Adrenal gland (tissue), 12 donors: ENCODE results near the gene TSPO. TPM values are rescaled to one million over a fixed set of nuclear protein-coding genes. Genes with fewer than 3 reads are reported as not detected.

Source experiments
- DNase-seq, 7 donors: peaks; one replicate each; pipeline ENCODE4 v3.0.0-alpha.2; 2019 to 2020
- H3K27ac ChIP-seq, 5 donors: fragments of 200-600 bp; sonication (generic) in 4 of 5; 1 replicate in 3 of 5; 2 replicates in 2 of 5; pipeline versions ENCODE4 v1.5.1 to v1.8.0; 2016 to 2020; ENCODE audit warnings: mild to moderate bottlenecking in 1 of 5
- H3K27me3 ChIP-seq: fragments of 200-600 bp; 2 replicates; pipeline ENCODE4 v1.8.0; 2021
- H3K36me3 ChIP-seq, 2 donors: fragments of 200-600 bp; replicated peaks in 1 of 2; 1 replicate in 1 of 2; 2 replicates in 1 of 2; pipeline versions ENCODE4 v1.5.1 to v1.8.0; 2018 to 2022
- H3K4me1 ChIP-seq, 2 donors: fragments of 200-600 bp; replicated peaks in 1 of 2; 1 replicate in 1 of 2; 2 replicates in 1 of 2; pipeline versions ENCODE4 v1.5.1 to v1.8.0; 2018 to 2021
- H3K4me3 ChIP-seq, 4 donors: fragments of 200-600 bp; sonication (generic) in 3 of 4; one replicate each; pipeline ENCODE4 v1.5.1; 2016 to 2018
- H3K9me3 ChIP-seq, 3 donors: fragments of 200-600 bp; sonication (generic) in 1 of 3; replicated peaks in 1 of 3; 1 replicate in 2 of 3; 2 replicates in 1 of 3; pipeline versions ENCODE4 v1.5.1 to v1.8.0; 2016 to 2021
- CTCF ChIP-seq, 6 experiments: fragments of 450-650 bp in 4 of 6; fragments of 200-600 bp in 2 of 6; sonication (generic) in 1 of 6; IDR thresholded peaks; 1 replicate in 5 of 6; 2 replicates in 1 of 6; pipeline versions ENCODE4 v1.5.1 to v1.8.0; 2016 to 2021; ENCODE audit warnings: antibody characterized with exemption in 6 of 6, mild to moderate bottlenecking in 2 of 6, moderate library complexity in 1 of 6
- POLR2A ChIP-seq, 2 donors: fragments of 450-650 bp; IDR thresholded peaks; one replicate each; pipeline ENCODE4 v1.6.1; 2017; ENCODE audit warnings: antibody characterized with exemption in 2 of 2, mild to moderate bottlenecking in 2 of 2, moderate library complexity in 1 of 2
- WGBS, 4 donors: extraction: QIAGEN DNeasy Blood & Tissue Kit in 2 of 4; methylation state at CpG; one replicate each; pipeline versions ENCODE4 v1.1.5 to v1.1.7; 2013 to 2017; 5-methylcytosine and 5-hydroxymethylcytosine counted together
- intact Hi-C, 2 donors: fragments of 100-400 bp; cut with DNase I; formaldehyde crosslinking; loops; one replicate each; pipeline versions ENCODE4 v1.14.1 to v1.15.0; 2022 to 2023
- polyA plus RNA-seq, 3 donors: library from polyadenylated mRNA; stranded (reverse); fragments of 200-250 nt in 2 of 3; fragments of 350-450 nt in 1 of 3; fragmentation: Illumina TruSeq in 1 of 3; extraction: RNeasy Lipid Tissue Mini Kit (QIAGEN cat#74804) in 1 of 3; gene quantifications; one replicate each; pipeline ENCODE4 v1.2.3, GENCODE V29; 2013 to 2014
- total RNA-seq, 9 donors: library from RNA; depleted of rRNA in 4 of 9; stranded (reverse); fragments of >200 nt in 4 of 9; fragments of 120-200 nt in 1 of 9; fragmentation: NEBNext Ultra II Directional in 1 of 9; extraction: Animal tissue kit (Norgen Biotek cat#: 25700) in 1 of 9; gene quantifications; one replicate each; pipeline versions ENCODE4 v1.1.0 to v1.2.4, GENCODE V29; 2013 to 2023
- donor health status: healthy with polysubstance abuse.
- donor health status: Bipolar disorder and iron deficiency.
- donor health status: DM: yes; HTN: yes; CAD: no.
- donor health status: DM: no; HTN: no; CAD: no.
- donor health status: DM: no; HTN: no; CAD: no.
- donor health status: DM: yes; HTN: yes; CAD: no.

TSPO gene
- total and polyA plus RNA-seq, 12 donors, result 7.8 to 881 (median 229) TPM

- no peak overlapping the region for H3K4me3 ChIP-seq
These were observed 23.2 kb upstream of the TSPO start for GRCh38 chr22:43128116-43128515.

GRCh38 chr22:43128928-43129424, 22.4 kb upstream of the TSPO start:
- no peaks in the 10 kb centered on the region for H3K27me3 ChIP-seq
- 69 to 77% (median 74%) methylated on average over 12 to 20 of the region's 20 CpGs for WGBS, 4 donors
- no peak overlapping the region for H3K4me3 ChIP-seq
- no peak for TF ChIP-seq CTCF (IDR thresholded peaks at IDR 0.05)
- no peak for TF ChIP-seq POLR2A (IDR thresholded peaks at IDR 0.05)
- intact Hi-C loops, result no loop called here
- H3K36me3 ChIP-seq, result peaks cover 0 to 12% of the 10 kb centered on the region in 2 donors
- no peak for DNase-seq
- no peak overlapping the region for H3K27ac ChIP-seq
- no peaks in the 10 kb centered on the region for H3K4me1 ChIP-seq
- no peaks in the 10 kb centered on the region for H3K9me3 ChIP-seq

More at GRCh38 chr22:43128116-43128515, 23.2 kb upstream of the TSPO start:
- intact Hi-C loops, result no loop called here
- DNase-seq, result no peak
- Histone ChIP-seq H3K4me1 (no peaks in the 10 kb centered on the region), H3K36me3 (peaks cover 0 to 7% of the 10 kb centered on the region in 2 donors), H3K27ac (no peak overlapping the region), H3K27me3 (no peaks in the 10 kb centered on the region), H3K9me3 (no peaks in the 10 kb centered on the region)
- 61 to 86% (median 73%) methylated on average over 8 to 13 of the region's 13 CpGs for WGBS, 4 donors
- no peak for TF ChIP-seq POLR2A (IDR thresholded peaks at IDR 0.05)
- no peak for TF ChIP-seq CTCF (IDR thresholded peaks at IDR 0.05)

- intact Hi-C loops, result no loop called here
- TF ChIP-seq POLR2A (IDR thresholded peaks at IDR 0.05) (no peak), CTCF (IDR thresholded peaks at IDR 0.05) (no peak)
- no peak overlapping the region for H3K4me3 ChIP-seq
- 65 to 70% (median 68%) methylated on average over 15 to 16 of the region's 16 CpGs for WGBS, 4 donors
- no peak overlapping the region for H3K27ac ChIP-seq
- H3K27me3 ChIP-seq, result no peaks in the 10 kb centered on the region
- no peaks in the 10 kb centered on the region for H3K9me3 ChIP-seq
- no peak for DNase-seq
- H3K4me1 ChIP-seq, result no peaks in the 10 kb centered on the region
- peaks cover 0 to 19% of the 10 kb centered on the region in 2 donors for H3K36me3 ChIP-seq
These were observed 21.6 kb upstream of the TSPO start for GRCh38 chr22:43129426-43130425.

GRCh38 chr22:43131773-43132501, 19.4 kb upstream of the TSPO start:
- intact Hi-C loops, result no loop called here
- peaks cover 0 to 34% of the 10 kb centered on the region in 2 donors for H3K36me3 ChIP-seq
- H3K27ac ChIP-seq, result no peak overlapping the region
- no peak for DNase-seq
- H3K4me3 ChIP-seq, result no peak overlapping the region
- H3K9me3 ChIP-seq, result no peaks in the 10 kb centered on the region
- no peak for TF ChIP-seq CTCF (IDR thresholded peaks at IDR 0.05)
- WGBS, 4 donors, result 79 to 89% (median 86%) methylated on average over 15 to 17 of the region's 17 CpGs
- H3K27me3 ChIP-seq, result no peaks in the 10 kb centered on the region
- H3K4me1 ChIP-seq, result no peaks in the 10 kb centered on the region
